ENCODE data around the gene GTF3A.

The GTF3A gene

DNA sequence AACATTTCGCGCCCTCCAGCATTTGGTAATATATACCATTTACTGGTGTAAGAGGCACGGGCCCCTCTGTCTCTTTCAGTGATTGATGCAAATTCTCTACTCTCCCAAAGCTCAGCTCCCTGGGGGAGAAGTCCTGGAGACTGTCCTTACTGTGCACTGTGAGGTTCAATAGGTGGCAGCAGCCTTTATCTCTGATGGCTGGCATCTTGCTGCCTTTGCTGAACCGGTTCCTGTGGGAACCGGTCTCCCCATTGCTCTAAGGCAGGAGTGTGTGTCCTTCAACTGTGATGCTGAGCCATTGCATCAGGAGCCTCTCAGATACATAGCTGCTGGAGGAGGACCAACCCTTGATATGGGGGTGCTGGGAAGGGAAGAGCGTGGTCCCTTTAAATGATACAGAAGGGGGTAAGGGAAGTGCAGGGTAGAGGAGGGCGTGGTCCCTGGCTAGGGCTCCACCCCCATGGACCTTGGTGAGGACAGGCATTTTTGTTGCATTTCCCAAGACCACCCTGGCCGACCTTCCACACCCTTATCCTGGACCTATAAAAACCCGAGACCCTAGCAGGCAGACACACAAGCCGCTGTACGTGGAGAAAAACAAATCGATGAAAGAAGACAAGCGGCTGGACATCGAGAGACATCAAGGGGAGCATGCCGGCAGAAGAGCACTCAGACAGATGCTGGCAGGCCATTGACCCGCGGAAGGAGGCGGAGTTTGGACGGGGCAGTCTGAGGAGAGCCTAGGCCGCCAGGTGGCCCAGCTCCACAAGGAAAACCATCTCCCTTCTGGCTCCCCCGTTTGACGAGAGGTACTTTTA, 41.1 kb upstream of the GTF3A start:
- DNase-seq (ENCODE audit: low spot score): no peak
- Histone ChIP-seq H3K27ac (no peak overlapping the region), H3K4me3 (no peak overlapping the region)
- TF ChIP-seq CTCF (IDR thresholded peaks at IDR 0.05): no peak

GRCh38 chr13:27384285-27384684, 40.1 kb upstream of the GTF3A start:
- no peak overlapping the region for H3K27ac ChIP-seq
- no peak overlapping the region for H3K4me3 ChIP-seq
- DNase-seq (ENCODE audit: low spot score): no peak
- TF ChIP-seq CTCF (IDR thresholded peaks at IDR 0.05): no peak

- H3K27ac ChIP-seq: no peak overlapping the region
- no peak overlapping the region for H3K4me3 ChIP-seq
- DNase-seq (ENCODE audit: low spot score): no peak
- TF ChIP-seq CTCF (IDR thresholded peaks at IDR 0.05): no peak
These were observed 36.2 kb upstream of the GTF3A start for GRCh38 chr13:27388241-27388640.

DNA sequence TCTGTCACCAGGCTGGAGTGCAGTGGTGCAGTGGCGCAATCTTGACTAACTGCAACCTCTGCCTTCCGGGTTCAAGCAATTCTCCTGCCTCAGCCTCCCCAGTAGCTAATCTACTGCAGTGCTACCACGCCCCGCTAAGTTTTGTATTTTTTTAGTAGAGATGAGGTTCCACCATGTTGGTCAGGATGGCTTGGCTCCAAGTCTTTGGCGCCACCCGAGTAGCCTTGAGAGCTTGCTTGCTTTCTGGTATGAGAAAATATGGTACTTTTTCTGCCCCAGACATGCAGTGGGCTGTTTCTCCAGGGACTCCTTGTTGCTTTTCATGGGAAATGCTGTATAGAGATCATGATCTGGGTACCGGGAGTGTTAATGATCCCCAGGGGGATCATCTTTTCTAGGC, 34.5 kb upstream of the GTF3A start:
- no peak for TF ChIP-seq CTCF (IDR thresholded peaks at IDR 0.05)
- Histone ChIP-seq H3K27ac (no peak overlapping the region), H3K4me3 (no peak overlapping the region)
- DNase-seq (ENCODE audit: low spot score): no peak

GRCh38 chr13:27391471-27391870, 32.9 kb upstream of the GTF3A start:
- no peak for TF ChIP-seq CTCF (IDR thresholded peaks at IDR 0.05)
- H3K4me3 ChIP-seq: no peak overlapping the region
- H3K27ac ChIP-seq: no peak overlapping the region
- no peak for DNase-seq (ENCODE audit: low spot score)

DNA sequence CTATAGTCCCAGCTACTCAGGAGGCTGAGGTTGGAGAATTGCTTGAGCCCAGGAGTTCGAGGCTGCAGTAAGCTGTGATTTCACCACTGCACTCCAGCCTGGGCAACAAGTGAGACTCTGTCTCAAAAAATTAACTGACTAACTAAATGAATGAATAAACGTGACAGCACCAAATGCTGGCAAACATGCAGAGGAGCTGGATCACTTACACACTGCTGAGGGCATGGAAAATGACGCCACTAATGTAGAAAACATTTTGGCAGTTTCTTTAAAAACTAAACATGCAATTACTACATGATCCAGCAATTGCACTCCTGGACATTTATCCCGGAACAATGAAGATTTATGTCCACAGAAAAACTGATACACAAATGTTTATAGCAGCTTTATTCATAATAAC, 31.3 kb upstream of the GTF3A start:
- DNase-seq (ENCODE audit: low spot score): no peak
- TF ChIP-seq CTCF (IDR thresholded peaks at IDR 0.05): no peak
- H3K27ac ChIP-seq: no peak overlapping the region
- H3K4me3 ChIP-seq: no peak overlapping the region

- no peak overlapping the region for H3K4me3 ChIP-seq
- no peak for DNase-seq (ENCODE audit: low spot score)
These were observed 29.4 kb upstream of the GTF3A start for GRCh38 chr13:27395007-27395510.

More at GRCh38 chr13:27395007-27395510, 29.4 kb upstream of the GTF3A start:
- H3K27ac ChIP-seq: no peak overlapping the region
- TF ChIP-seq CTCF (IDR thresholded peaks at IDR 0.05): no peak

All from coronary artery (tissue), 2 donors.